PFSK-1 (cell line): ENCODE data around the gene FGF19. TPM values are rescaled to one million over a fixed set of nuclear protein-coding genes. Genes with fewer than 3 reads are reported as not detected.

Source experiments
- FOXP2 ChIP-seq: optimal IDR thresholded peaks from 2 replicates; pipeline ENCODE3; 2011; ENCODE audit warnings: borderline replicate concordance, control low read depth, inconsistent platforms; ENCODE audit not compliant: insufficient read depth; ENCODE audit errors: extremely low read length, extremely low read depth
- POLR2AphosphoS5 ChIP-seq: IDR thresholded peaks from 2 replicates; pipeline ENCODE4 v1.6.1; 2012; ENCODE audit warnings: low read depth, mild to moderate bottlenecking, control low read depth, low read length, moderate library complexity
- REST ChIP-seq, 2 experiments: IDR thresholded peaks; 2 replicates each; pipeline versions ENCODE4 v1.6.1 to v1.8.0; 2011 to 2012; ENCODE audit warnings: low read depth in 2 of 2, low read length in 2 of 2, control low read depth in 1 of 2, inconsistent platforms in 1 of 2, mild to moderate bottlenecking in 1 of 2, moderate library complexity in 1 of 2; ENCODE audit not compliant: insufficient read depth in 1 of 2
- SIN3A ChIP-seq: IDR thresholded peaks from 2 replicates; pipeline ENCODE4 v1.6.1; 2012; ENCODE audit warnings: mild to moderate bottlenecking, low read length, moderate library complexity, borderline replicate concordance; ENCODE audit not compliant: insufficient read depth
- TAF1 ChIP-seq: IDR thresholded peaks from 2 replicates; pipeline ENCODE4 v1.6.1; 2012; ENCODE audit warnings: low read length, control low read depth, borderline replicate concordance; ENCODE audit not compliant: insufficient read depth
- polyA plus RNA-seq: library from polyadenylated mRNA; unstranded; fragments of >200 nt; gene quantifications from one replicate; pipeline ENCODE4 v1.2.1, GENCODE V29; 2012; ENCODE audit warnings: low read depth, missing spikeins; ENCODE audit not compliant: insufficient read length

FGF19 gene
- not detected for polyA plus RNA-seq

- TF ChIP-seq REST (IDR thresholded peaks at IDR 0.05; ENCODE audit: insufficient read depth in 1 of 2, low read depth in 2 of 2, low read length in 2 of 2) (no peak), SIN3A (no peak), TAF1 (no peak), FOXP2 (no peak), POLR2AphosphoS5 (no peak)
These were observed at the start of gene FGF19 for GRCh38 chr11:69703768-69704507. Gene FGF19 (minus strand): TSS chr11:69704022. CDS start chr11:69703876, 146 bp downstream.

- TF ChIP-seq SIN3A (no peak), POLR2AphosphoS5 (no peak), REST (IDR thresholded peaks at IDR 0.05; ENCODE audit: insufficient read depth in 1 of 2, low read depth in 2 of 2, low read length in 2 of 2) (no peak), FOXP2 (no peak)
These were observed 49.1 kb upstream of the FGF19 start for GRCh38 chr11:69752890-69753289.

- TF ChIP-seq SIN3A (no peak), TAF1 (no peak), POLR2AphosphoS5 (no peak), REST (IDR thresholded peaks at IDR 0.05; ENCODE audit: insufficient read depth in 1 of 2, low read depth in 2 of 2, low read length in 2 of 2) (no peak), FOXP2 (no peak)
These were observed 47.2 kb upstream of the FGF19 start for GRCh38 chr11:69750875-69751597.

GRCh38 chr11:69750108-69750850 is 46.5 kb upstream of the FGF19 start:
- TF ChIP-seq REST (IDR thresholded peaks at IDR 0.05; ENCODE audit: insufficient read depth in 1 of 2, low read depth in 2 of 2, low read length in 2 of 2) (no peak), SIN3A (no peak), POLR2AphosphoS5 (no peak), FOXP2 (no peak), TAF1 (no peak)
